PFSK-1 (cell line): ENCODE measurements around the gene EXOC4.

ENCODE experiments used
- FOXP2 ChIP-seq: optimal IDR thresholded peaks from 2 replicates; pipeline ENCODE3; 2011; ENCODE audit warnings: borderline replicate concordance, control low read depth, inconsistent platforms; ENCODE audit not compliant: insufficient read depth; ENCODE audit errors: extremely low read length, extremely low read depth
- POLR2AphosphoS5 ChIP-seq: IDR thresholded peaks from 2 replicates; pipeline ENCODE4 v1.6.1; 2012; ENCODE audit warnings: low read depth, mild to moderate bottlenecking, control low read depth, low read length, moderate library complexity
- REST ChIP-seq, 2 experiments: IDR thresholded peaks; 2 replicates each; pipeline versions ENCODE4 v1.6.1 to v1.8.0; 2011 to 2012; ENCODE audit warnings: low read depth in 2 of 2, low read length in 2 of 2, control low read depth in 1 of 2, inconsistent platforms in 1 of 2, mild to moderate bottlenecking in 1 of 2, moderate library complexity in 1 of 2; ENCODE audit not compliant: insufficient read depth in 1 of 2
- SIN3A ChIP-seq: IDR thresholded peaks from 2 replicates; pipeline ENCODE4 v1.6.1; 2012; ENCODE audit warnings: mild to moderate bottlenecking, low read length, moderate library complexity, borderline replicate concordance; ENCODE audit not compliant: insufficient read depth
- TAF1 ChIP-seq: IDR thresholded peaks from 2 replicates; pipeline ENCODE4 v1.6.1; 2012; ENCODE audit warnings: low read length, control low read depth, borderline replicate concordance; ENCODE audit not compliant: insufficient read depth

- no peak for TF ChIP-seq POLR2AphosphoS5
- no peak for TF ChIP-seq TAF1
- no peak for TF ChIP-seq FOXP2
- no peak for TF ChIP-seq SIN3A
- no peak for TF ChIP-seq REST (IDR thresholded peaks at IDR 0.05; ENCODE audit: insufficient read depth in 1 of 2, low read depth in 2 of 2, low read length in 2 of 2)
Observed at GRCh38 chr7:133550145-133550544, 297.3 kb downstream of the EXOC4 start.
